HG03432 (cell line): ENCODE results near the gene NCBP2L.

Experiments used
- ATAC-seq: cut with Tn5 transposase; IDR thresholded peaks from one replicate; pipeline ENCODE4 v1.9.1; 2021; ENCODE audit warnings: mild to moderate bottlenecking, moderate library complexity; ENCODE audit not compliant: unreplicated experiment

NCBP2L gene

GRCh38 chrX:107752043-107752442 lies 25.5 kb upstream of the NCBP2L start:
- no peak for ATAC-seq

DNA sequence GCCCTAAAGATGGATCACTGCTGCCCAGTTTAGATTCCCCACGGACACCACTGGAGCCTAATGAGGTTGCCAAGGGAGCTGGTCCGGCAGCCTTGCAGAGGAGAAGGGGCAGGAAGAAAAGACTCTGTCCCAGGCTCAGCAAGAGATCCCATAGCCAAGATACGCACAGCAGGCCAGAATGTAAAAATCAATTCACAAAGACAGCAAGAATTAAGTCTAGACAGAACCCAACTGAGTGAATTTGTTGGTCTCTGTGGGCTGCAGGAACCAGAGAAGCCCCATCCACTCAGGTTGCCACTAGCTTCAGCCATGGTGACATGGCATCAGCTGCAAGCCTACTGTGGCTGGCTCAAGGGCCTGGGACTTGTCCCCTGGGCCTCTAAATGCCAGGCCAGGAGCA lies 24.8 kb upstream of the NCBP2L start:
- ATAC-seq = no peak

DNA sequence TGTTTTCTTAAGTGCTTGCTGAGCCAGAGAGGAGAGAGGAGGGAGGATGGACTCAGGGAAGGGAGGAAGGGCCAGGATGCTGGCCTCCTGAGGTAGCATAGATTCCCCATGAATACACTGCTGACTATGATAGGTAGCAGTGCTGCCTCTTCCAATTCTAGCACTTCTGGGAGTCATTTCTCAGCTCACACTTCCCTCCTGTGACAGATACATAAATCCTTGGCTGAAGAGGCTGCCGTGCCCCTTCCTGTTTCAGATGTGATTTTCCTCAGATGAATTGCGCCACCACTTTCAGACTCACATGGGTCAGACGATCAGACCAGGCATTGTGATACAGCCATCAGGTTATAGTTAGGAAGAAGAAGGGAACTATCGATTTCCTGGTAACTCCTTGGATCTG lies 24.3 kb upstream of the NCBP2L start:
- no peak for ATAC-seq

DNA sequence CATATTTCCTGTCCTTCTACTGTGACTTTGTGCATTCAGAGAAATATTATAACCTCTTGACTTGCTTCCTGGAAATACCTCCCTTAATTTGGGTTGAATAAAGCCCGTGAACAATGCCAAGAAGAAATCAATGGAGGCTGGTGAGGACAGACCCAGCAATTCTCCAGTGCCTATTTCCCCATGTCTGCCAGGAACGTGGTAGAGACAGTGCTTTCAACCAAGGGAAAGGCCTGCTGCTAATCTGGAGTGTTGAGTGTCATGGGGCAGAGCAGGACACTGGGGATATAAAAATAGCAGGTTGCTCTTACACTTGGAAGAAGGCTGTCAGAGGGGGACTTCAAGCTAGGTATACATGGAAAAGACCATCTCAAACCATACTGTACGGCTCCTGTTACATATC lies 21.8 kb upstream of the NCBP2L start:
- no peak for ATAC-seq

DNA sequence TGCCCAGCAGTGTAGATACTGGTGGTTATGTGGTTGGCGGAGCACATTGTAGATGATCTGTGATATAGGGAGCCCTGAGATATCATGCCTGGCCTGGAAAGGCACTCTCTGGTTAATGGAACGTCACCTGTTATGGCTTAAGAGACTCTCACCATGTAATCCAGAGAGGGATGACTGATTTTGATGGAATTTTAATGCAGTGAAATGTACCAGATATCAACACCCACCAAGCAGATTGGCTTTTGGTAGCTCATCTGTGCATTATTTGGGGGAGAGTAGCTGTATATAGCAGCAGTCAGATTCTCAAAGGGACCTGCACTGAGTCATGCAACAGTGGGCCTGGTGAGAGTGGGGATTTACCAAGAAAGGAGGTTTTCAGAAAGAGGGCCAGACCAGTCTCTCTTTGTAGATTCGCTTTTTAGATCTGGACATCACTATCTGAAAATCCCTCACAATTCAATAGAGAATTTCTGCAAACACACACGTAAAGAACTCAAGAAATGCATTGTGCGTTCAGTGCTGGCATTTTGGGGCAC lies 19.2 kb upstream of the NCBP2L start:
- ATAC-seq = peak; percentile 65

GRCh38 chrX:107760304-107761077 lies 17.0 kb upstream of the NCBP2L start:
- ATAC-seq = peak; percentile 59

- no peak for ATAC-seq
Observed at GRCh38 chrX:107763647-107764046, 13.9 kb upstream of the NCBP2L start.

DNA sequence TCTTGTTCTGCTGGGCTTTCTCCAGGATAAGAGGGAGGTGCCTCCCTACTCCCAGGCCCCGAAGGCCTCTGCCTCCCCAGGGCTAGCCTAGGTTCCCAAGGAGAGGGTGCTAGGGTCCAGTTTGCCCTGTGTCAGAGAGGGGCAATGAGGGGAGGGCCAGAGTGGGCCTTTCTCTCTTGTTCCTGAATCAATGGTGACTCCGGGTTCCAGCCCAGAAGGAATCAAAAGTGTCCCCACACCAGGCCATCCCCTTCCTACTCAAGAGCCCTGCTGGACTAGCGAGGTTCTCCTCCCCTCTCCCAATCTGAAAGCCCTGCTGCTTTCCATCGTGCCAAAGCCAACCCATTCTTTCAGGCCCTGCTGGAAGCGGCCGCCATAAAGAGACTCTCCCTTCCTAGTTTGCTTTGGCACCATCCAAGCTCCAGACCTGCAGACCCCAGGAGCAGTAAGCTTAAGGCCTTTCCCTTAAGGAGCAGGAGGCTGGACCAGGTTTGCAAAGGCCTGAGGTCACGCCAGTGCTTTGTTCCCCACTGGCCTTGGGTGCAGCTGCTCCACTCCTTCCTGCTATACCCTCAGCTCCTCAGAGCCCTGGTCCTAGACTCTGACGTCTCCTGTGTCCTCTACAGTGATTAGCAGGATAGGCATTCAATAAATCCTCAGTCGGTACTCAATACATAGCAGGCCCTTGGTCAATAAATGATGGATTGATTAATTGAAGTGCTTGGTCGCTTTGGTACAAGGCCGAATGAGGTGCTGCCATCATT lies 12.5 kb upstream of the NCBP2L start:
- no peak for ATAC-seq

GRCh38 chrX:107766470-107767150 lies 10.9 kb upstream of the NCBP2L start:
- peak; percentile 62 for ATAC-seq

DNA sequence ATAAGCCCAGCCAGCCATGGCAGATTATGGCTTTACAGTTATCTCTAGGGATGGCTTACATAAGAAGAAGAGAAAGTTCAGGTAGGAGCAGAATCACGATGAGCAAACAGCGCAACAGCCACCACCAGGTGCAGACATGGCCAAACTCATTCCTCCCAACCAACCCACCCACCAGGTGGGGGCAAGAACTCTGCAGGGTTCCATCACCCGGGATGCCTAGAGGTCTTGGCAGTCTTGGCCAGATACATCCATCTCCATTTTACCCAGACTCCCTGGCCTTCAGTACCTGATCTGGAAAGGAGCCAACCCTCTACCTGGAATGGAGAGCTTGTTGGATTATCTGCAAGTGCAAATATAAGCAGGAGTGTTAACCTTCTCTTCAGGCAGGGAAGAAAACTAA lies 9.5 kb upstream of the NCBP2L start:
- ATAC-seq = no peak

- ATAC-seq = no peak
Observed at GRCh38 chrX:107769581-107770317, 7.8 kb upstream of the NCBP2L start.

GRCh38 chrX:107773206-107773605 lies 4.3 kb upstream of the NCBP2L start:
- ATAC-seq = no peak

DNA sequence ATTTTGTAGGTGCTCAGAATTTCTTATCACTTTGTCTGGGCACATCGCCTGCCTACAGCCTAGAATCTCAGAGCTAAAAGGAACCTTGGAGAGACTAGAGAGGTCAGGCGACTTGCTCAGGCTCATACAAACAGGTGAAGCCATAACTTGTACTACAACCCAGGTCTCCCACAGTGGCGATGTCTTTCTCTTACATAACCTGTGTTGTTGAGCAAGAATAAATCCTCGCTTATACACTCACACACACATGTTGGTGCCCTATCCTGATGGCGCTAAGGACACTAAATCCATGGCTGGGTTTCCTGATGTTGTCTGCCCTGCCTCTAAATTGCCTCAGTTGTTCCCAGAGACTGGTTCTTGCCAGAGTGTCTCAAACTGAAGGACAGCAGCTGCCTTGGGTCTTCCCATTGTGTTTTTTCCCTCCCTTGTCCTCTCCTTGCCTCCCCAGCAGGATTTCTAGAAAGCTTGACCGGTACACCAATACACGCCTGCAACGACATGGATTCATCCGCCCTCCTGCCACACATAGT lies 3.6 kb upstream of the NCBP2L start:
- ATAC-seq = no peak

- ATAC-seq = peak; percentile 34
Observed at GRCh38 chrX:107775000-107775733, 2.4 kb upstream of the NCBP2L start.

DNA sequence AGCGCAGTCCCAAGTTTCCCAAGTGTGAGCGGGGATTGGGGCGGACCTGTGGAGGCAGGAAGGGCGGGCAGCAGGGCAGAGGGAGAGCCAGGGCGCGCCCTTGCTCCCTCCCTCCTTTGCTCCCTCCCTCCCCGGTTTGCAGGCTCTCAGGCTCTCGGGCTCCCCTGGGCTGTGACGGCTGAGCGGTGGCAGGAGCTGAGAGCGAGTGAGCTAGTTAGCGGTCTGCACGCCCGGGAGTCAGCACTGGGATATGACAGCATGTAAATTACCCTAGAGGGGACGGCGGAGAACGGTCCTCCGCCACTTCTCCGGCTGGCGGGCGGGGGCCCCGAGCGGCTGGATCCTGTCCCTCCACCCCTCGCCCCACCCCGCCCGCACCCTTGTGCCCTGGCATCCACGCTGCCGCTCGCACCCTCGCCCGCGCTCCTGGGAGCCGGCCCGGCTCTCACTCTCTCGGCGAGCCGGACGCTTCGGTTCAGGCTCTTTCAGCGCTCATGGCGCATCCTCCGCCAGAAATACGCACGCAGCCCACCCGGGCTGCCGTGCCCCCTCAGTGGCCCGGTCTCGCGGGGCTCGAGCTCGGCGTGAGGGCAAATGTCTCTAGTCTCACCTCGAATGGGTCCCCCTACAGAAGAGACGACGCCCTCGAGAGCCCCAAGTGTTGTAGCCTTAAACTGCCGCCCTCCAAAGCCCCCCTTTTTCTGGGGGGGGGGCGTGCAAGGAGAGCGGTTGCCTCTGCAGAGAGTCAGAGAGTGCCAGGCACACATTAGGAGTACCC lies 1.6 kb upstream of the NCBP2L start, which contains the start of gene TSC22D3:
Gene TSC22D3, minus strand, starts transcription at position 54 of the 778 bp plus-strand sequence. CDS start 368 bp downstream, outside the sequence.
- ATAC-seq = peak; percentile 90

DNA sequence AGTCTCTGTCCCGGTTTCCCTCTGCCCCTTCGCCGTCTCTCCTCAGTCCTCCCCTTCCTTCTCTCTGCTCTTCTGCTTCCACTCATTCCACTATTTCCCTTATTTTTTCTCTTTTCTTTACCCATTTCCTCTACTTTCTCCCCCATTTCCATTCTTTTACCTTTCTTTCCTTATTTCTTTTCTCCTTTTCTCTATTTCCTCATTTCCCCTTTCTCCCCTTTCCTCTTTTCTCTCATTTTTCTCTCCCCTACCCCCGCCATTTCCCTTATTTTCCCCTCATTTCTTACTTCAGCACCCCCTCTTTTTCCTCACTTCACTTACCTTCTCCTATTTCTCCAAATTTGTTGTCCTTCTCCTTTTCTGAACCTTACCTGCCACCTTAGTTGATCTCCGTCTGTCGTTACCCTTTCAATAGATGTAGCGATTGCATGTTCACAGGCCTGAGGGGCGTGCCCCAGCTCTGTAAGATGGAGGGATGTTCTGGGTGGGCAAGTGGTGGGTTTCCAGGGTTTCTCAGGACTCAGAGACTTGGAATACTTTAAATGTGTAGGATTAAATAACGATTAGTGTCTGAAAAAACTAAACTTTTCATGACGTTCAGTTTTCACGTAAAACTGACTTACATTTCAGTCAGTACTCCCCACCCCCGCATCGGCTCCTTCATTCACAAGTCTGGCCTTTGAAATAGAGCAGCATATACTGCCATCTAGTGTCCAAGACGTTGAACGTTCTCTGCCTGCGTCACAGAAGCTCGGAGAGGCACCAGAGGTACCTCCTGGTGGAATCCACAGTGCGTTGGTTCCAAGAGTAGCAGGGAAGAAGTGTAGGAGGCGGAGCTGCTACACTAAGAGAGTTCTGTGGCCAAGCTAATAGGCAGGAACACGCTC lies 641 bp upstream of the NCBP2L start:
- ATAC-seq = peak; percentile 71

DNA sequence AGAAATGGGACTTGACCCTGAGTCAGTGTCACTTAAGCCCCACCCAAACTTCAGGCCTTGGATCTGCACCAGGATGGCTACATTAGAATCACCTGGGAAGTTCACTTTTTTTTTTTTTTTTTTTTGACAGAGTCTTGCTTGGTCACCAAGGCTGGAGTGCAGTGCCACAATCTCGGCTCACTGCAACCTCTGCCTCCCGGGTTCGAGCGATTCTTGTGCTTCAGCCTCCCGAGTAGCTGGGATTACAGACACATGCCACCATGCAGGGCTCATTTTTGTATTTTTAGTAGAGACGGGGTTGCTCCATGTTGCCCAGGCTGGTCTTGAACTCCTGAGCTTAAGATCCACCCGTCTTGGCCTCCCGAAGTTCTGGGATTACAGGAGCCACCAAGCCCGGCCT lies 3.0 kb downstream of the NCBP2L start:
- ATAC-seq = no peak

GRCh38 chrX:107787827-107788226 lies 10.3 kb downstream of the NCBP2L start:
- no peak for ATAC-seq
